ENCODE measurements around the gene GP2.
"Not testable (repeated sequence)": the region's sequence is repeated elsewhere in the genome, so short reads cannot be mapped to it uniquely, and the experiment has no call there.

Gene GP2

GRCh38 chr16:20321671-20322070 lies 5.6 kb downstream of the GP2 start:
- no peak overlapping the region for H3K9ac ChIP-seq (ENCODE audit: insufficient read length)

GRCh38 chr16:20321051-20321450 lies 6.3 kb downstream of the GP2 start:
- not testable (repeated sequence) for H3K9me3 ChIP-seq (ENCODE audit: low read depth, low read length); DNase-seq (ENCODE audit: low read depth, low spot score); H3K36me3 ChIP-seq (ENCODE audit: insufficient read depth, low read length); H3K27ac ChIP-seq; H3K9ac ChIP-seq (ENCODE audit: insufficient read length); H3K4me3 ChIP-seq

More at GRCh38 chr16:20321671-20322070, 5.6 kb downstream of the GP2 start:
- no peak overlapping the region for H3K4me3 ChIP-seq
- TF ChIP-seq POLR2AphosphoS5 (IDR thresholded peaks at IDR 0.05; ENCODE audit: borderline replicate concordance, low read depth, low read length): no peak
- TF ChIP-seq FOXP2 (optimal IDR thresholded peaks at IDR 0.05; ENCODE audit: control extremely low read depth, extremely low read length, insufficient read depth): no peak
- TF ChIP-seq EZH2 (IDR thresholded peaks at IDR 0.05): no peak
- DNase-seq (ENCODE audit: low read depth, low spot score): no peak
- H3K27ac ChIP-seq: no peak overlapping the region
- H3K36me3 ChIP-seq (ENCODE audit: insufficient read depth, low read length): no peaks in the 10 kb centered on the region
- no peaks in the 10 kb centered on the region for H3K9me3 ChIP-seq (ENCODE audit: low read depth, low read length)

- Histone ChIP-seq H3K27ac (no peak overlapping the region), H3K9ac (ENCODE audit: insufficient read length) (no peak overlapping the region), H3K36me3 (ENCODE audit: insufficient read depth, low read length) (no peaks in the 10 kb centered on the region), H3K4me3 (no peak overlapping the region), H3K9me3 (ENCODE audit: low read depth, low read length) (no peaks in the 10 kb centered on the region)
- no peak for DNase-seq (ENCODE audit: low read depth, low spot score)
- TF ChIP-seq POLR2AphosphoS5 (IDR thresholded peaks at IDR 0.05; ENCODE audit: borderline replicate concordance, low read depth, low read length) (no peak), EZH2 (IDR thresholded peaks at IDR 0.05) (no peak), FOXP2 (optimal IDR thresholded peaks at IDR 0.05; ENCODE audit: control extremely low read depth, extremely low read length, insufficient read depth) (no peak)
These were observed 6.7 kb downstream of the GP2 start for GRCh38 chr16:20320592-20320991.

GRCh38 chr16:20320178-20320577 lies 7.1 kb downstream of the GP2 start:
- Histone ChIP-seq H3K9me3 (ENCODE audit: low read depth, low read length) (no peaks in the 10 kb centered on the region), H3K27ac (no peak overlapping the region), H3K9ac (ENCODE audit: insufficient read length) (no peak overlapping the region), H3K4me3 (no peak overlapping the region), H3K36me3 (ENCODE audit: insufficient read depth, low read length) (no peaks in the 10 kb centered on the region)
- TF ChIP-seq FOXP2 (optimal IDR thresholded peaks at IDR 0.05; ENCODE audit: control extremely low read depth, extremely low read length, insufficient read depth): no peak
- no peak for TF ChIP-seq EZH2 (IDR thresholded peaks at IDR 0.05)
- TF ChIP-seq POLR2AphosphoS5 (IDR thresholded peaks at IDR 0.05; ENCODE audit: borderline replicate concordance, low read depth, low read length): no peak
- DNase-seq (ENCODE audit: low read depth, low spot score): no peak

- H3K4me3 ChIP-seq: no peak overlapping the region
- no peak overlapping the region for H3K9ac ChIP-seq (ENCODE audit: insufficient read length)
- H3K9me3 ChIP-seq (ENCODE audit: low read depth, low read length): no peaks in the 10 kb centered on the region
- H3K27ac ChIP-seq: no peak overlapping the region
- TF ChIP-seq EZH2 (IDR thresholded peaks at IDR 0.05) (no peak), FOXP2 (optimal IDR thresholded peaks at IDR 0.05; ENCODE audit: control extremely low read depth, extremely low read length, insufficient read depth) (no peak), POLR2AphosphoS5 (IDR thresholded peaks at IDR 0.05; ENCODE audit: borderline replicate concordance, low read depth, low read length) (no peak)
- H3K36me3 ChIP-seq (ENCODE audit: insufficient read depth, low read length): no peaks in the 10 kb centered on the region
- no peak for DNase-seq (ENCODE audit: low read depth, low spot score)
These were observed 7.9 kb downstream of the GP2 start for GRCh38 chr16:20319406-20319805.

GRCh38 chr16:20318437-20318836 lies 8.9 kb downstream of the GP2 start:
- DNase-seq (ENCODE audit: low read depth, low spot score): no peak
- no peaks in the 10 kb centered on the region for H3K36me3 ChIP-seq (ENCODE audit: insufficient read depth, low read length)
- H3K9ac ChIP-seq (ENCODE audit: insufficient read length): no peak overlapping the region
- no peaks in the 10 kb centered on the region for H3K9me3 ChIP-seq (ENCODE audit: low read depth, low read length)
- no peak overlapping the region for H3K4me3 ChIP-seq
- no peak overlapping the region for H3K27ac ChIP-seq
- no peak for TF ChIP-seq POLR2AphosphoS5 (IDR thresholded peaks at IDR 0.05; ENCODE audit: borderline replicate concordance, low read depth, low read length)
- no peak for TF ChIP-seq EZH2 (IDR thresholded peaks at IDR 0.05)
- TF ChIP-seq FOXP2 (optimal IDR thresholded peaks at IDR 0.05; ENCODE audit: control extremely low read depth, extremely low read length, insufficient read depth): no peak

- Histone ChIP-seq H3K9me3 (ENCODE audit: low read depth, low read length) (no peaks in the 10 kb centered on the region), H3K9ac (ENCODE audit: insufficient read length) (no peak overlapping the region), H3K4me3 (no peak overlapping the region), H3K27ac (no peak overlapping the region), H3K36me3 (ENCODE audit: insufficient read depth, low read length) (no peaks in the 10 kb centered on the region)
- no peak for DNase-seq (ENCODE audit: low read depth, low spot score)
- TF ChIP-seq EZH2 (IDR thresholded peaks at IDR 0.05) (no peak), POLR2AphosphoS5 (IDR thresholded peaks at IDR 0.05; ENCODE audit: borderline replicate concordance, low read depth, low read length) (no peak), FOXP2 (optimal IDR thresholded peaks at IDR 0.05; ENCODE audit: control extremely low read depth, extremely low read length, insufficient read depth) (no peak)
These were observed 9.3 kb downstream of the GP2 start for GRCh38 chr16:20318006-20318405.

GRCh38 chr16:20317117-20317516 lies 10.2 kb downstream of the GP2 start:
- DNase-seq (ENCODE audit: low read depth, low spot score): no peak
- no peak overlapping the region for H3K9ac ChIP-seq (ENCODE audit: insufficient read length)
- no peaks in the 10 kb centered on the region for H3K9me3 ChIP-seq (ENCODE audit: low read depth, low read length)
- H3K27ac ChIP-seq: no peak overlapping the region
- TF ChIP-seq POLR2AphosphoS5 (IDR thresholded peaks at IDR 0.05; ENCODE audit: borderline replicate concordance, low read depth, low read length) (no peak), FOXP2 (optimal IDR thresholded peaks at IDR 0.05; ENCODE audit: control extremely low read depth, extremely low read length, insufficient read depth) (no peak), EZH2 (IDR thresholded peaks at IDR 0.05) (no peak)
- no peaks in the 10 kb centered on the region for H3K36me3 ChIP-seq (ENCODE audit: insufficient read depth, low read length)
- H3K4me3 ChIP-seq: no peak overlapping the region

- H3K9me3 ChIP-seq (ENCODE audit: low read depth, low read length): no peaks in the 10 kb centered on the region
- H3K9ac ChIP-seq (ENCODE audit: insufficient read length): no peak overlapping the region
- H3K36me3 ChIP-seq (ENCODE audit: insufficient read depth, low read length): no peaks in the 10 kb centered on the region
- no peak for TF ChIP-seq POLR2AphosphoS5 (IDR thresholded peaks at IDR 0.05; ENCODE audit: borderline replicate concordance, low read depth, low read length)
- TF ChIP-seq EZH2 (IDR thresholded peaks at IDR 0.05): no peak
- TF ChIP-seq FOXP2 (optimal IDR thresholded peaks at IDR 0.05; ENCODE audit: control extremely low read depth, extremely low read length, insufficient read depth): no peak
- no peak overlapping the region for H3K27ac ChIP-seq
- H3K4me3 ChIP-seq: no peak overlapping the region
- no peak for DNase-seq (ENCODE audit: low read depth, low spot score)
These were observed 10.6 kb downstream of the GP2 start for GRCh38 chr16:20316715-20317114.
